GDM1 (cell line): ENCODE data around the gene ZNF469.

Experiments used
- DNase-seq: peaks from one replicate; lab custom pipeline; 2025; lab: John Stamatoyannopoulos, UW

ZNF469 gene

DNA sequence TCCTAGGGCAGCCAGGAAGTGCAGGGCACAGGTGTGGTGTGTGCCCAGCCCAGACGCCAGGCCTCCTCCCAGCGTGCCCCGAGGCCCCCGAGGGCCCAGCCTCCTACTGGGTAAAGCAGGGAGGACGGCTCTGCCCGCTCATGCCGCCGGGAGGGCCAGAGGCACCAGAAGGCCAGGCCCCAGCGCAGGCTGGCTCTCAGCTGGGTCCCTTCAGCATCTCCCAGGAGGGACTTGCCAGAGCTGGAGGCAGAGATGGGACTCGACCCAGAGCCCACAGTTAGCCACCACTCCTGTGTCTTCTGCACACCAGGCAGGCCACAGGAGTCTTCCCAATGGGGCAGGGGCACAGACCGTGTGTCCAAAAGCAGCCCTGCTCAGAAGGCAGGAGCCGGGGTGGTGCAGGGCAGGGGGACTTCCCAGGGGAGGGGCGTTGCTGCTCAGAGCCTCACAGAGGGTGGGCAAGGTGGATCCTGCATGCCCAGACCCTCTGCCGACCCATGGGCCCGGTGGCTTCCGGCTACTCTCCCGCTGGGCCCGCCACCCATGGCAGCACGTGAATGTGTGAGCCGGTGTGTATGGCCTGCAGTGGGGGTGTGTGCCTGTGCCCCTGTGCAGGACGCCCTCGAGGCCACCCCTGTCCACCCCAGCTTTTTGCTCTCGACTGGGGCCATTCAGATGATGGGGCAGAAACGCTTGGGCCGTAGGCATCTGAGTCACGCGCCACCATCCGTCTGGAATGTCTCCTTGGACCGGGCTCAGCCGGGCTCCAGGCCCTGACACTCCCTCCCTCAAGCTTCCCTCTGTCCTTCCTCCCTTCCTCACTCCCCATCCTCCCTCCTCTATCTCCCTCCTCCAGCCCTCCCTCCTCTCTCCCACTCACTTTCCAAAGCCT lies 5.7 kb upstream of the ZNF469 start:
- no peak for DNase-seq

DNA sequence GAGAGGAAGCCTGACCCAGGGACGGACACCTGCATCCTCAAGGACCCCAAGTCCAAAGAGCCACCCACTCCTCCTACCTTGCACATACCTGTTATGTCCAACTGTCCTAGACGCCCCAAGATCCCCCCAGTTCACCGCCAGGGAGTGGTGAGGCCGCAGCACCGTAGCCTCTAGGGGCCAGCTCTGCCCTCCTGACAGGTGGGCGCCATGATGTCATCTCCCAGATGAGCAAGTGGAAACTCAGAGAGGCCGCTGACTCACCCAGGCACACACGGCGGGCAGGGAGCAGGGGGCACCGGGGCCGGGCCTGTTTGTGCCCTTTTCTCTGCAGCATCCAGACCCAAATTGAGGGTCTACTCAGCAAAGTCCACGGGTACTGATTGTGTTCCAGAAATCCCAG lies 4.8 kb upstream of the ZNF469 start:
- DNase-seq = no peak

DNA sequence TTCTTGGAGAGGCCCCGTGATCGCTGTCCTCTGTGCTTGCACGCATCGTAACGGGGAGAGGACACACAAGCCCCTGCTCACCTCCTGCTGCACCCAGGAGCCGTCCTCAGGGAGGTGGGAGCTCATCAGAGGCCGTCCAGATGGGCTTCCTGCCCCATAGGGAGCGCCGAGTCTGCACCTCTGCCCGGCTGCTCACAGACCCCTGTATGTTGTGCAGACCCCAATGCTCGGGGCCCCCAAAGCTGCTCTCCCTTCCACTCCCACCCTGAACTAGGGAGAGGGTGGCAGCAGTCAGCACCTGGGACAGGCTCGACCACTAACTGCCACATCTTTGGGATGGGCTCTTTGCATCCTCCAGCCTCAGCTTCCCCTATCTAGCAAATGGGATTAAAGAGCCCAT lies 4.4 kb upstream of the ZNF469 start:
- no peak for DNase-seq

DNA sequence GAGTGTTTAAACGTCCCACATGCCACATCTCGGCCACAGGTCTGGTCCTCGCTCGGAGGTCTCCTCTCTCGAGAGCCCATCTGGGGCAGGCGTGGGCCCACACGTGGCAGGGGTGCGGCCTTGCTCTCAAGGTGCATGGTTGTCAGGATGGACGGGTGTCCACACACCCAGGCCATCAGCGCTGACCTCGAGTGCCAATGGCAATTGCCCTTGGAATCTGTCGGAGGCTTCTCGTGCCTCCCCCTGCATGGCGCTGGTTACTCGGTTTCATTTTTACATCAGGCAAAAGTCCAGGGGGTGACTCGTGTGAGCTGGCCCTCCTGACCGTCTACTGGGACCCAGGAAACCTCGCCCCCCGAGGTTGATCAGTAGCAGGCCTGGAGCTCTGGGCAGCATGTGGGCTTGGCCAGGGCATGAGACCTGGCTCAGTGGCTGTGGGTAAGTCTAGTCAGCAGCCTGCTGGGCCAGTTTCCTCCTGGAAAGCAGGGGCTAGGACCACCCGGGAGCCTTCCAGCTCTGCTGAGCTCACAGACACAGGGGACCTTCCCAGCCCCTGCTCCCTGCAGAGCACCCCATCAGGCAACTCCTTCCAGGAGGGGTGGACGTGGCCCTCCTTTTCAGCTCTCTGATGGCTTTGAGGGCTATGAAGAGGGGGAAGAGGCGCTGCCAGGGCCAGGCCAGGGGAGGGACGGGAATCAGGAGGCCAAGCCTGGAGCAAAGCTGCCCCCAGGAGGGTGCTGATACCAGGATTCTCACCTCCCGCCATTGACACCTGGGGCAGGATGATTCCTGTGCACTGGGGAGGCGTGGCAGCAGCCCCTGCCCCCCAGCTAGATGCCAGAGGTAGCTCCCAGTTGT lies 3.7 kb upstream of the ZNF469 start:
- DNase-seq = no peak

GRCh38 chr16:88379694-88380040 lies 3.1 kb upstream of the ZNF469 start:
- DNase-seq = no peak

DNA sequence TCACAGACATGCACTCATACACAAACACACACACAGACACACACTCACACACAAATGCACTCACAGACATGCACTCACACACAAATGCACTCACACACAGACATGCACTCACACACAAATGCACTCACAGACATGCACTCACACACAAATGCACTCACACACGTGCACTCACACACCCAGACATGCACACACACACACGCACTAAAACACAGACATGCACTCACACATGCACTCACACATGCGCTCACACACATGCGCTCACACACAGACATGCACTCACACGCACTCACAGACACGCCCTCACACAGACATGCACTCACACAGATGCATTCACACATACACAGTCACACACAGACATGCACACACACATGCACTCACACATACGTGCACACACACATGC lies 2.7 kb upstream of the ZNF469 start:
- DNase-seq = no peak

- no peak for DNase-seq
Observed at GRCh38 chr16:88380619-88381018, 2.1 kb upstream of the ZNF469 start.

DNA sequence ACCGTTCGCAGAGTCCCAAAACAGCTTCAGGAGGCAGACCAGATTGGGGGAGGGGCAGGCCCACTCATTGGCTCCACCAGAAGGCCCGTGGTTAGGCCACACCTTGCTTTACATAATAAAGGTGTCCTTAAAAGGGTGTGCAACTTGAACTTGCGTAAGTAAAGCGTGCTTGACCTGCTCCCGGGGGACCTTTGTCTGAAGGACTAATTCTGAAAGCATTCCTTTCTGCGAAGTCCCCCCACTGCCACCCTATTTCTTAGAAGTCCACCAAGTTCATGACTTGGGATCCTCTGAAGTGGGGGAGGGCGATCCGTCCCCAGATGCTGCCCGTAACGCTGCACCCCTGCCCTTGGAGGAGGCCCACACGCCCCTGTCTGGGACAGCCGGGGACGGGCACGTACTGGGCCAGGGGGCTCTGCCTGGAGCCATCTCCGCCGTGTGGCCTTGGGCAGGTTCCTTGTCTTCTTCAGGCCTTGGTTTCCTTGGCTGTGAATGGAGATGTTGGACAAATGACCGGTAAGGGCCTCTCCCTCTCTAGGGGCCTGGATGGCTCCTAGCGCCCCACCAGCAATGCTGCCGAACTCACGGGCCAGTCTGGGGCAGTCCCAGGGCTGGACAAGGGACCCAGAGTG lies 823 bp upstream of the ZNF469 start:
- no peak for DNase-seq

DNA sequence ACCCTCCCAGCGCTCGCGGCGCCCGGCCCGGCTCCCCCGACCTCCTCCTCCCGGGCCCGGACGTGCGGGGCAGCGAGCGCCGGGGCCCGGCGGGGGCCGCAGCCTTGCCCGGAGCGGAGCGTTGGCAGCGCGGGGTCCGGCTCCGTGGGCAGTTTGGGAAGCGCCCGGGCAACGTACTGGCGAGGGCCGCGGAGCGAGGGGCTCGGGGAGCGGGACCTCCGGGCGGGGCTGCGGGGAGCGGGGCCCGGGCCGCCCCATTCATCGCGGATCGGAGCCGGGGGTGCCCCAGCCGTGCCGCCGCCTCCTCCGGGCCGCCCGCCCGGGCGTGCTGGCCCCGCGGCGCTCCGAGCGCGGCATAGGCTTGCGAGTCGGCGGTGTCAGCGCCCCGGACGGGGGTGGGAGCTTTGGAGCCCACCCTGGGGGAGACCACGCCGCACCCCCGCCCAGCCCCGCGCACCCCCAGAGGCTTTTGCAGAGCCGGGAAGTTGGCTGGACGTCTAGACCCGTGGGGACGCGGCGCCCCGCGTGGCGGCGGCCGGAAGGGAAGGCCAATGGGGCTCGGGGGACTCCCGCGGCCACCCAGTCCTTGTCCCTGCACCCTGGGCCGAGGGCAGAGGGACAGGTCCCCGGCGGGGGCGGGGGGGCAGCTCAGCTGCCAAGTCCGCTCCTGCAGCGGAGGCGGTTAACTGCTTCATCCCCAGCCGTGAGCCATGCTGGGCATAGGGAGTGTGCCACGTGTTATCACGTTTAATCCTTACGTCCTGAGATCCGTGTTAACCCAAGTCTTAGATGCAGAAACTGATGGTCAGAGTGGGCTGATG lies 852 bp downstream of the ZNF469 start:
- no peak for DNase-seq

DNA sequence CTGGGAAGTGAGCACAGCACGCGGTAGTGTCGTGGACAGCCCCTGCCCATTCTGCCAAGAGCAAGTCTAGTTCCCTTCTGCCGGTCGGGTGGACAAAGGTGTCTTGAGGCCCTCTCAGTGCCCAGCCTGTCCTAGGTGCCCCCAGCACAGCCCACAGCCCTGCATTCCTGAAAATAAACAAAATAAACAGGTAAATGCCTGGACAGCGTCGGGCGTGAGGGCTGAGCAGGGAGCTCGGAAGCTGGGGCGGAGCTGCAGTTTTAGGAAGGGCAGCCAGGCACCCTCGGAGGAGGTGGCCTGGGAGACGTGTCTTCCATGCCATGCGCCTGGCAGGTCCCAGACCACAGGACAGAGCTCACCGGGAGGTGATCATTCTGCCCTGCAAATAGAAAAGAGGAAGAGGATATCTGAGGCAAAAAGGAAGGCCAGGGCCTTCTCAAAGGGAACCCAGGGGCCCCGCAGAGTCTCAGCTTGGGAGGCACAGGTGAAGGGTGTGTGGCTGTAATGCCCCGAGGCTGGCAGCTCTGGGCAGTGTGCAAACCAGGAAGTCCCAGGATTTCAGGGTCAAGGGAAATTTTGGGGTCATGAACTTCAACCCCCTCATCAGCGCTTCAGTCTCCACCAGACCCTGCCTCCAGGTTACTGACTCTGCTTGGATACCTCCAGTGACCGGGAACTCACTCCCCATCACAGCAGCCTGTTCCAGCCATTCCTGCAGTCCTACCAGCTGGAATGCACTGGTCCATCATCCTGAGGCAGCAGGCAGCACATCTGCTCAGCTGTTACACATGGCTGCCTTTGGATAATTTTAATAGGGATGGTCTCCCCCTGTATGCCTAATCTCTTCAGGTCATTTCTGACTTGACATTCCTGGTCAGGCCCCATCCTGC lies 1.7 kb downstream of the ZNF469 start:
- DNase-seq = peak; percentile 12

DNA sequence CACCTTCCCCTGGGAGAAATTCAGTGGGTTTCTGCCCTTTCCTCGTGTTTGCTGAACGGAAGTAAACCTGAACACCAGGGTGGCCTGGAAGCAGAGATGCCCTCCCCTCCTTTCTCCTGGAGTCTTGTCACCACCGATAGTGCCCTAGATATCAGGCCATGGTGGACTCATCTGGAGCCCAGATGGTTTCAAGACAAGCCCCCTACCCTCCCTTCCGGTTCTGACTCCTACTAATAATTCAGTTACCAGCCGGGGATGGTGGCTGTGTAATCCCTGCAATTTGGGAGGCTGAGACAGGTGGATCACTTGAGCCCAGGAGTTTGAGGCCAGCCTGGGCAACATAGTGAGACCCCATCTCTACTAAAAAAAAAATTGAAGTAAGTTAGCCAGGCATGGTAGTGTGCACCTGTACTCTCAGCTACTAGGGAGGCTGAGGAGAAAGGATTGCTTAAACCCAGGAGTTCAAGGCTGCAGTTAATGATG lies 2.4 kb downstream of the ZNF469 start:
- no peak for DNase-seq

DNA sequence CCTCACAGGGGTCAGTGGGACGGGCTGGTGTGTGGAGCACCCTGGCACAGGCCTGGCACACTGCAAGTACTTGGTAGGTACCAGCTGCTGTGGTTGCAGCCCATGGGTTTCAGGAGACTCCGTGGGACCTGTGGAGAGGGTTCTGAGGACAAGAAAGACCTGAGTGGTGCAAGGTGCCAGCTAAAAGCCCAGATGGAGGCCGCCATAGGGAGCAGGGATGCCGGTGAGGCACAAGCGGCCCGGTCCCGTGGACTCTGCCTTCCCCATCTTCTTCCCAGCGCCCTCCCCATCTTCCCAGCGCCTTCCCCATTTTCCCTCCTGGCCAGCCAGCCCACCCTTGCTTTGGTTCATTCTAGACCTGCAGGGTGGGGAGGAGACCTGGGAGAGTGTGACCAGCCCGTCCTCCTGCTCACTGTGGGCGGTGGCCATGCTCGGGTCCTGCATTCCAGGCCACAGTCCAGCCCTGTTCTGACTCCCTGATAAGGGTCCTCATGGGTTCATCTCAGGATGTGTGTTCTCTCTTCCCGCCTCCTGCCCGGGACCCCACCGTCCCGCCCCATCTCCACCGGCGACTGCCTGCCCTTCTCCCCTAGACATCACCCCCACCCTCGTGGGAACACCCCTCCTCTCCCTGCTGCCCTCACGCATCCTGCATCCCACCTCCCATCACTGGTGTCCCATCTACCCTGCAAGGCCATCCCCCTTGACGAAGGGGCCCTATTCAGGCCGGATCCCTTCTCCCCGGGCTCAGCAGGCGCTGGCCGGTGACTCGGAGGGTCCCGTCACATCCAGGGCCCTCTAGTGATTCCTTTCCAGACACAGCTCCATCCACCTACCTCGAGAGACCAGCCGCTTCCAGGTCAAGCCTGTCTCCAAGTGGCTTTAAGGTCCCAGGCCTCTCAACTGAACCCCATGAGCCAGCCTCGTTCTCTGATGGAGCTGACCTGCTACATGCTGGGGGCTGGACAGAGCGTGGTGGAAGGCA lies 3.4 kb downstream of the ZNF469 start:
- no peak for DNase-seq

- DNase-seq = no peak
Observed at GRCh38 chr16:88387180-88387765, 4.5 kb downstream of the ZNF469 start.

DNA sequence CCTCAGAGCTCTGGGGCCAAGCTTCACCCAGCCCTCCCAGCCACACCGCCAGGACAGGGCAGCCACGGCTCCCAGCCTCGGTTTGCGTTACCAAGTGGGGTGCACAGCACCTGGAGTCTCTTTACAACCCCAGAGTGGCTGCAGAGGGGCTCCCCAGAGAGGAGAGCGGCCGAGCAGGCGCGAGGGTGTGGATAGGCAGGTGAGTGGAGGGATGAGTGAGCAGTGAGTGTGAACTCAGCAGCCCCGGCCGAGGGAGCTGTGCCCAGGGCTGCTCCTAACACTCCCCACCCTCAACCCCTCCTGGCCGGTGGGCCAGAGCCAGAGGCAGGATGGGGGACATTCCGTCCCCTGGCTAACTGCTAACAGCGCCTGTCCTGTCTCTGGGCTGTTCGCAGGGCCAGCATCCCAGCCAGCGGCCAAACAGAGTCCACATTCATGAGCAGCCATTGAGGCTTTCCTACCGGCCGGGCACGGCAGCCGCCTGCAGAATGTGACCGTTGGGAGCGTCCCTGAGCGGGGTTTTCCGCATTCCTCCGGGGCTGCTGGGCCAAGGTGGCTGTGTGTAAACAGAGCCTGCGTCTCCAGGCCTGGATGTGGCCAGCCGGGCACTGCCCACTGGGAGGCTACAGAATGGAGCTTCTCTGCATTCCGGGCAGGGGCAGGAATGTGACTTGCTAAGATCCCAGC lies 5.3 kb downstream of the ZNF469 start:
- no peak for DNase-seq

GRCh38 chr16:88389191-88389590 lies 6.4 kb downstream of the ZNF469 start:
- no peak for DNase-seq

GRCh38 chr16:88389621-88390160 lies 6.9 kb downstream of the ZNF469 start:
- no peak for DNase-seq

DNA sequence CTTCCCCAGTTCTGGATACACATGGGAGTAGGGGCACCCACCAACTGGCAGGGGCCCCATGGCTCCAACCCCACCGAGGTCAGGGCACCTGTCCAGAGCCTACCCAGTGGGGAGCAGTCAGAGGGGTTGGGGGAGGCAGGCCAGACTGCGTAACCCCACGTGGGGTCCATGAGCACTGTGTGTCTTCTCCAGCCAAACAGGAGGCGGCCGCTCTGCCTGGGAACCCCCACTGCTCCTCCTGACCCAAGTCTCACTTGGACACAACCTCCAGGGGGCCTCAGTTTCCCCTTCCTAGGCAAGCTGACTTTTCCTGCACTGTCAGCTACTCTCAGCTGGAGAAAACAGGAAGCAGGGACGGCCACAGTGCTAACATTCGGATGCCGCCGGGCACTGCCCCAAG lies 7.5 kb downstream of the ZNF469 start:
- no peak for DNase-seq

- no peak for DNase-seq
Observed at GRCh38 chr16:88390735-88391134, 8.0 kb downstream of the ZNF469 start.
